ENCODE data around the gene SMCHD1.

DNA sequence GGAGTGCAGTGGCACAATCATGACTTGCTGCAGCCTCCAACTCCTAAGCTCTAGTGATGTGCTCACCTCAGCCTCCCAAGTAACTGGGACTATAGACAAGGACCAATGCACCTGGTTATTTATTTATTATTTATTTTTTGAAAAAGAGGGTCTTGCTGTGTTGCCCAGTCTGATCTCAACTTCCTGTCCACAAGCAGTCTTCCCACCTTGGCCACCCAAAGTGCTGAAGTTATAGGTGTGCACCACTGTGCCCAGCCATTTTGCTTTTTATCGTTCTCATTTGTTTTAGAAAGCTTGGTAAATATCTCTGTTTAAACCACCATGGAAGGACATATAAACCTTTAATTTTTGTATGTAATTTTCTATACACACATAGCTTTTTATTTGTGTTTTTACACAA, 74.2 kb downstream of the SMCHD1 start:
- no peak for TF ChIP-seq CTCF (IDR thresholded peaks at IDR 0.05; ENCODE audit: borderline replicate concordance, extremely low read depth, low read length, poor library complexity, severe bottlenecking)
- TF ChIP-seq EZH2 (IDR thresholded peaks at IDR 0.05; ENCODE audit: borderline replicate concordance, low read depth, low read length, severe bottlenecking), result no peak

Data from DND-41 (cell line).